ENCODE results near the gene LBP.
"Not testable (repeated sequence)": the region's sequence is repeated elsewhere in the genome, so short reads cannot be mapped to it uniquely, and the experiment has no call there.

The LBP gene

GRCh38 chr20:38324159-38324558 lies 22.1 kb upstream of the LBP start:
- DNase-seq = no peak

GRCh38 chr20:38325167-38325566 lies 21.1 kb upstream of the LBP start:
- no peak for DNase-seq

GRCh38 chr20:38325905-38326304 lies 20.4 kb upstream of the LBP start:
- no peak for DNase-seq

GRCh38 chr20:38326309-38326708 lies 20.0 kb upstream of the LBP start:
- DNase-seq = no peak

- DNase-seq = no peak
These were observed 15.6 kb upstream of the LBP start for GRCh38 chr20:38330638-38331037.

- no peak for DNase-seq
These were observed 15.0 kb upstream of the LBP start for GRCh38 chr20:38331245-38331644.

- DNase-seq = no peak
These were observed 14.5 kb upstream of the LBP start for GRCh38 chr20:38331814-38332213.

GRCh38 chr20:38334016-38334415 lies 12.3 kb upstream of the LBP start:
- no peak for DNase-seq

- DNase-seq = no peak
These were observed 9.6 kb upstream of the LBP start for GRCh38 chr20:38336726-38337125.

- no peak for DNase-seq
These were observed 8.6 kb upstream of the LBP start for GRCh38 chr20:38337561-38338140.

GRCh38 chr20:38338849-38339520 lies 7.3 kb upstream of the LBP start:
- no peak for DNase-seq

- not testable (repeated sequence) for DNase-seq
These were observed 6.8 kb upstream of the LBP start for GRCh38 chr20:38339521-38339896.

GRCh38 chr20:38339997-38340396 lies 6.3 kb upstream of the LBP start:
- DNase-seq = no peak

GRCh38 chr20:38340693-38341092 lies 5.6 kb upstream of the LBP start:
- DNase-seq = no peak

GRCh38 chr20:38342216-38342615 lies 4.1 kb upstream of the LBP start:
- no peak for DNase-seq

- DNase-seq = no peak
These were observed 3.5 kb upstream of the LBP start for GRCh38 chr20:38342713-38343310.

- DNase-seq = no peak
These were observed 2.8 kb upstream of the LBP start for GRCh38 chr20:38343311-38344106.

GRCh38 chr20:38344107-38344701 lies 2.1 kb upstream of the LBP start:
- DNase-seq = no peak

GRCh38 chr20:38345643-38346042 lies 639 bp upstream of the LBP start:
- DNase-seq = no peak

GRCh38 chr20:38346741-38347140 lies 459 bp downstream of the LBP start:
- DNase-seq = no peak

- no peak for DNase-seq
These were observed 3.6 kb downstream of the LBP start for GRCh38 chr20:38349856-38350255.

GRCh38 chr20:38350879-38351775 lies 4.8 kb downstream of the LBP start:
- no peak for DNase-seq
